MG63 (cell line): ENCODE data around the gene LPIN3. TPM values are rescaled to one million over a fixed set of nuclear protein-coding genes. Genes with fewer than 3 reads are reported as not detected.

Source experiments
- DNase-seq: peaks from one replicate; pipeline ENCODE4 v3.0.0-alpha.2; 2020
- H3K27me3 ChIP-seq: fragments of 250-450 bp; sonication (Bioruptor Pico); 2 replicates; pipeline ENCODE4 v1.5.1; 2020; ENCODE audit warnings: mild to moderate bottlenecking, moderate library complexity
- H3K36me3 ChIP-seq: fragments of 250-450 bp; sonication (Bioruptor Pico); 2 replicates; pipeline ENCODE4 v1.5.1; 2020; ENCODE audit warnings: mild to moderate bottlenecking, moderate library complexity
- H3K4me3 ChIP-seq: fragments of 250-450 bp; sonication (Bioruptor Pico); 2 replicates; pipeline ENCODE4 v1.5.1; 2020; ENCODE audit warnings: mild to moderate bottlenecking, moderate library complexity
- H3K9me3 ChIP-seq: fragments of 250-450 bp; sonication (Bioruptor Pico); 2 replicates; pipeline ENCODE4 v1.5.1; 2020; ENCODE audit warnings: mild to moderate bottlenecking, moderate library complexity
- total RNA-seq: library from RNA; depleted of rRNA; stranded (reverse); fragments of >200 nt; shearing (Covaris generic); gene quantifications from 2 replicates; pipeline ENCODE4 v1.2.3, GENCODE V29; 2014; ENCODE audit warnings: low replicate concordance

The LPIN3 gene
- total RNA-seq, 1 experiment from 2014 or later: 8.6 TPM

DNA sequence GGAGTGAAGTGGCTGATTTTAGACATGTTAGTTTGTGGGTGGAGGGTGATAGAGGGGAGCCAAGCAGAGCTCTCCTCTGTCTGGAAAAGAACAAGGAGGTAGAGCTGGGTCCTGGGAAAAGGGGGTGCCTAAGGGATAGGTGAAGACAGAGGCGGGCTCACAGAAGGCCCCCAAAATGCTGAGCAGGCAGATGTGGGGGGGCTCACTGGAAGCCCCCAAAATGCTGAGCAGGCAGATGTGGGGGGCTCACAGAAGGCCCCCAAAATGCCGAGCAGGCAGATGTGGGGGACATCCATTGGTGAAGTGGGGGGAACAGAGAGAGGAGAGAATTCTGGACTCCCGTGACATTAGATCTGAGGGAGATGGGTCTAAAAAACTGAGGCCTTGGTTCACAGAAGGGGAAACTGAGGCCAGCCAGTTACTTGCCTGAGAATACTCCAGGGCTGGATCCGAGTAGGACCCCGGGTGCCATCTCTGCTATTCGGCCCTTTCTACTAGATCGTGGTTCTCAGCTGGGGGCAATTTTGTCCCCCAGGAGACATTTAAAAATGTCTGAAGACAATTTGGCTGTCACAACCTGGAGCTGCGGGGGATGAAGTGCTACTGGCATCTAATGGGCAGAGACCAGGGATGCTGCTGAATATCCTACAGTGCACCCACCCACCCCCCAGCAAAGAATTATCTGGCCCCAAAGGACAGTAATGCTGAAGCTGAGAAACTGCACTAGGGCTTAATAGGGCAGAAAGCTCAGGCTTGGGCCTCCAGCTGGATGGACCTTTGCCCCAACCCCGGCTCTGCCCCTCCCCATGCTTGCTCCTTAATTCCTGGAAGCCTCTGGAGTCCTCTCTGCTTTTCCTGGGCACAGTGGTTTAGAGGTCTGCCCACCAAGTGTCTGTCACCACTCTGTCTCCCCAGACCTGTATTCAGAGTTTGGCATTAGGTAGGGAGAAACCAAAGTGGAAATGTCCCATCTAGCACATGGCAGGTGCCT is 2.1 kb downstream of the LPIN3 start:
- Histone ChIP-seq H3K4me3 (no peak overlapping the region), H3K27me3 (no peaks in the 10 kb centered on the region), H3K36me3 (peaks cover 7% of the 10 kb centered on the region), H3K9me3 (no peaks in the 10 kb centered on the region)
- no peak for DNase-seq

DNA sequence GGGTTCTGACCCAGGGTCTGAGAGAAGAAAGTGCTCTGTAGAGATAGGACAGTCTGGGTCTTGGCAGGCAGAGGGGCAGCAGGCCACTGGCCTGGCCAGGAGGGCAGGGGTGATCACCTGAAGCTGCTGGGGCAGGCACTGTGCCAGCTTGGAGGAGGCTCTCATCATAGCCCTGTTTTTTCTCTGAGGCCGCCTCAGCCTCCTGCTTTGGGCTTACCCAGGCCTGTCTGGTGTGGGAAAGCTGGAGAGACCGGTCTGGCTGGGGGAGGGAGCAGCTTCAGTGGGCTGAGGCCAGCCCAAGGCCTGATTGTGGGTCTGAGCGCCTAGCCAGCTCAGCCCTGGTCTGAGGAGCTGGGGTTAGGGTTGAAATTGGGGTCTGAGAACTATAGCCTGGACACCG is 3.9 kb downstream of the LPIN3 start:
- no peak for DNase-seq
- Histone ChIP-seq H3K4me3 (no peak overlapping the region), H3K9me3 (no peaks in the 10 kb centered on the region), H3K36me3 (peaks cover 9% of the 10 kb centered on the region), H3K27me3 (no peaks in the 10 kb centered on the region)

DNA sequence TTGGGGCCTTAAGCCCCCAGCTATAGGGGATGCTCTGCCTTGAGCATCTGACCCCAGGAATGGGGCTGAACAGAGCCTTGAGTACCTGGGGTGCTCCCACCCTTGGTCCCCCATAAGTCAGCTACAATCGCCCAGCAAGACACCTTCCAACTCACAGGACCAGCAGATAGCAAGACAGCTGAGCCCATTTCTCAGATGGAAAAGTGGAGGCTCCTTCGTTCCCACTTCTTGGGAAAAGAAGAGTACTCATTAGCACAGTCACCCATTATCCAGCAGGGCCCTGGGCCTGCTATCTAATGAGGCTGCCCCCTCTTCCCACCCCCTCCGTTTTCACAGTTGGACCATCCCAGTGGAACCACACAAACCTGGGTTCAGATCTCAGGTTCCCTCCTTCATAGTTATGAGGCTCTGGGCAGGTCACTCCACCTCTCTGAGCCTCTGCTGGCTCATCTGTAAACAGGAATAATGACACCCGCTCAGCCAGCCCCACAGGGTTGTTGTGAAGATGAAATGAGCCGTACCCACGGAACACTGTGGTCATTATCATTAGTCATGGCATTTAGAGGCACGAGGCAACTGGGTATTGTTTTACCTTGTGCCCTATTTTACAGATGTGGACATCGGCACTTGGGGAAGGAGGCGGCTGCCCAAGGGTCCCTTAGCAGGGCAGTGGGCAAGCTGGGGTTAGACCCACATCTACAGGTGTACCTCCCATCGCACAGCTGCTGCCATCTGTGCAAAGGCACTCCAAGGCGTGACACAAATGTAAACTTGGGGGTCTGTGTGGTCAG is 4.5 kb downstream of the LPIN3 start:
- Histone ChIP-seq H3K36me3 (peaks cover 9% of the 10 kb centered on the region), H3K4me3 (no peak overlapping the region), H3K9me3 (no peaks in the 10 kb centered on the region), H3K27me3 (no peaks in the 10 kb centered on the region)
- DNase-seq: no peak

DNA sequence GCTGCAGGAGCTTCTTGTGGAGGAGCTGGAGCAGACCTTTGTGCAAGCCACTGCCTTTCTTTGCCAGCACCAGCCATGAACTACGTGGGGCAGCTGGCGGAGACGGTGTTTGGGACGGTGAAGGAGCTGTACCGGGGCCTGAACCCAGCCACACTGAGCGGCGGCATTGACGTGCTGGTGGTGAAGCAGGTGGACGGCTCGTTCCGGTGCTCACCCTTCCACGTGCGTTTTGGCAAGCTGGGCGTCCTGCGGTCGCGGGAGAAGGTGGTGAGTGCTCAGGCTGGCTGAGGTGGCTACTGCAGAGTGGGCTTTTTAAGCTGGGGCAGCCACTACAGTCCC is 5.1 kb downstream of the LPIN3 start:
- no peak overlapping the region for H3K4me3 ChIP-seq
- no peaks in the 10 kb centered on the region for H3K27me3 ChIP-seq
- DNase-seq: no peak
- H3K36me3 ChIP-seq: peaks cover 9% of the 10 kb centered on the region
- H3K9me3 ChIP-seq: no peaks in the 10 kb centered on the region

GRCh38 chr20:41347523-41348429 is 7.2 kb downstream of the LPIN3 start:
- H3K36me3 ChIP-seq: peaks cover 9% of the 10 kb centered on the region
- H3K27me3 ChIP-seq: no peaks in the 10 kb centered on the region
- DNase-seq: no peak
- no peaks in the 10 kb centered on the region for H3K9me3 ChIP-seq
- no peak overlapping the region for H3K4me3 ChIP-seq

DNA sequence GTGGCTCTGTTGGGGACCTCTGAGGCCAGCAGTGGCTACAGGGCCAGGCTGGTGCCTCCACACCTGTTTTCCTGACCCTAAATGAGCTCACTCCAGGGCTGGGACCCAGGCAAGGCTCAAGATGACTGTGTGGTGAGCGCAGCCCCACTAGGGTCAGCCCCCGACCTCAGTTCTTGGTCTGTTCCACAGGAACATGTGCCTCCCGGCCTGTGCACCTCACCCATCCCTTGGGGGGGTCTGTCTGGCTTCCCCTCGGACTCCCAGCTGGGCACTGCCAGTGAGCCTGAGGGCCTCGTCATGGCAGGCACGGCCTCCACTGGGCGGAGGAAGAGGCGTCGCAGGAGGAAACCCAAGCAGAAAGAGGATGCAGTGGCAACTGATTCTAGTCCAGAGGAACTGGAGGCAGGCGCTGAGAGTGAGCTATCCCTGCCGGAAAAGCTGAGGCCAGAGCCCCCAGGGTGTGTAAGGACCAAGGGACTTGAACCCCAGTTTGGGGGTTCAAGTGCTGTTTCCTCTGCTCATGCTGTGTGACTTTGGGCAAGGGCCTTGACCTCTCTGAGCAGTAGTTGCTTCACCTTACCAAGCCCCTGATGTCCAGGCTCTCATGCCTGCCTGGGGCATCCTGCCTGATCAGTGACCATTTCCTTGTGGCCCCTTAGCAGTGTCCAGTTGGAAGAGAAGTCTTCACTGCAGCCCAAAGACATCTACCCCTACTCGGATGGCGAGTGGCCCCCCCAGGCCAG is 8.0 kb downstream of the LPIN3 start:
- no peaks in the 10 kb centered on the region for H3K27me3 ChIP-seq
- no peak overlapping the region for H3K4me3 ChIP-seq
- peaks cover 9% of the 10 kb centered on the region for H3K36me3 ChIP-seq
- DNase-seq: no peak
- H3K9me3 ChIP-seq: no peaks in the 10 kb centered on the region

GRCh38 chr20:41349266-41349665 is 8.6 kb downstream of the LPIN3 start:
- no peaks in the 10 kb centered on the region for H3K9me3 ChIP-seq
- no peaks in the 10 kb centered on the region for H3K27me3 ChIP-seq
- DNase-seq: no peak
- peaks cover 9% of the 10 kb centered on the region for H3K36me3 ChIP-seq
- no peak overlapping the region for H3K4me3 ChIP-seq

DNA sequence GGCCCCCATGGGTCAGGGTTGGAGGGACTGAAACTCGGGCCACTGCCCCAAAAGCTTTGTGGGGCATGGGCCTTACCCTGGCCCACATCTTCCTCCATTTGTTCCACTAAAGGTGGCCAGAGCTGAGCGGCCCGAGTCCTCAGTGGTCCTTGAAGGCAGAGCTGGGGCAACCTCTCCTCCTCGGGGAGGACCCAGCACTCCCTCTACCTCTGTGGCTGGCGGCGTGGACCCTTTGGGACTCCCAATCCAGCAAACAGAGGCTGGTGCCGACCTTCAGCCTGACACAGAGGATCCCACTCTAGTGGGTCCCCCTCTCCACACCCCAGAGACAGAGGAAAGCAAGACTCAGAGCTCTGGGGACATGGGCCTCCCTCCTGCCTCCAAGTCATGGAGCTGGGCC is 9.3 kb downstream of the LPIN3 start:
- Histone ChIP-seq H3K4me3 (no peak overlapping the region), H3K36me3 (peaks cover 9% of the 10 kb centered on the region), H3K27me3 (no peaks in the 10 kb centered on the region), H3K9me3 (no peaks in the 10 kb centered on the region)
- no peak for DNase-seq

DNA sequence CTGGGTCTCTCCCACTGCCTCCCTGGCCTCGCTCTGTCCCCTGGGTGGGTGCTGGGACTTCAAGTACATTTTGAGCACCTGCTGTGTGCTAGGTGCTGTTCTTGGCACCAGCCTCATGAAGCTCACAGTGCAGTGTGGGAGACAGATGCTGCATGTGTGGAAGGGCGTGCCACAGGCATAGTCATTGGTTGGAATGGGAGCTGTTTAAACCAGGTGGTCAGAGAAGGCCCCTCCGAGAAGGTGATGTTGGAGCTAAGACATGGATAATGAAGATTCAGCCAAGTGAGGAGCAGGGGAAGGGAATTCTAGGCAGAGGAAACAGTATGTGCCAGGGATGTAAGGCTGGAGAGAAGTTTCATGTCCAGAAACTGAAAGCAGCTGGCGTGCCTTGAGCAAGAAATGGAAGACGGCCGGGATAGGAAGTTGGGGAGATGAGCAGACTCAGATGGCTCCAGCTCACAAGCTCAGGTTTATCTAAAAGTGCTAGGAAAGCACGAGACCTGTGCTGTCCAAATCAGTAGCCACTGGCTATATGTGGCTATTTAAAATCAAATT is 9.9 kb downstream of the LPIN3 start:
- no peak for DNase-seq
- H3K4me3 ChIP-seq: no peak overlapping the region
- no peaks in the 10 kb centered on the region for H3K27me3 ChIP-seq
- H3K9me3 ChIP-seq: no peaks in the 10 kb centered on the region
- H3K36me3 ChIP-seq: peaks cover 14% of the 10 kb centered on the region

- Histone ChIP-seq H3K36me3 (peaks cover 10% of the 10 kb centered on the region), H3K27me3 (no peaks in the 10 kb centered on the region), H3K9me3 (no peaks in the 10 kb centered on the region), H3K4me3 (no peak overlapping the region)
- DNase-seq: no peak
Measured at GRCh38 chr20:41352106-41352505, 11.5 kb downstream of the LPIN3 start.

- DNase-seq: no peak
- no peaks in the 10 kb centered on the region for H3K9me3 ChIP-seq
Measured at GRCh38 chr20:41352666-41353065, 12.0 kb downstream of the LPIN3 start.

GRCh38 chr20:41353530-41353929 is 12.9 kb downstream of the LPIN3 start:
- H3K27me3 ChIP-seq: no peaks in the 10 kb centered on the region
- H3K4me3 ChIP-seq: no peak overlapping the region
- no peak for DNase-seq
- no peaks in the 10 kb centered on the region for H3K9me3 ChIP-seq
- peaks cover 8% of the 10 kb centered on the region for H3K36me3 ChIP-seq

More at GRCh38 chr20:41352666-41353065, 12.0 kb downstream of the LPIN3 start:
- Histone ChIP-seq H3K36me3 (peaks cover 8% of the 10 kb centered on the region), H3K27me3 (no peaks in the 10 kb centered on the region), H3K4me3 (no peak overlapping the region)

- DNase-seq: no peak
Measured at GRCh38 chr20:41355192-41355591, 14.6 kb downstream of the LPIN3 start.

DNA sequence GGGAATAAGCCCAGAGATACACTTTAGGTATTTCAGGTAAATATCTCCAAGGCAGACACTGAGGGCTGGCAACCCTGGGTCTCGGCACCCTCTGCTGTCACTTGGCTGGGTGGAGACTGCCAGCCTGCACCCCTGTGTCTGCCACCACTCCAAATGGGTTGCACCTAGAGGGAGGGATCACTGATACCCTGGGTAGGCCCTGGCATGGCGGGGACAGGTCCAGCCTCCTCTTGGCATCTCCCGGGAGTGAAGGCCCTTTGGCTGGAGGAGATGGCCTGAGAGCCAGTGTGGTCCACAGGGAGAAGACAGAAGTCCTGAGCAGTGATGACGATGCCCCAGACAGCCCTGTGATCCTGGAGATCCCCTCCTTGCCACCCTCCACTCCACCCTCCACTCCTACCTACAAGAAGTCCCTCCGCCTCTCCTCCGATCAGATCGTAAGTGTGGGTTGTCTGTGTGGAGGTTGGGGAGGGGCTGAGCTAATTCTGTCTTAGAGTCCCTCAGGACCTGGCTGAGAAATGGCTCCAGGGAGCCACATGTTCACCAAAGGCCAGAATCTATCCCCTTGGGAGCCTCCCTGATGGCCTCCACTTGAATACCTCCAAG is 15.1 kb downstream of the LPIN3 start:
- DNase-seq: no peak
- H3K36me3 ChIP-seq: peaks cover 6% of the 10 kb centered on the region; the same call in 1 of the 2 replicates
- no peak overlapping the region for H3K4me3 ChIP-seq
- H3K9me3 ChIP-seq: no peaks in the 10 kb centered on the region
- no peaks in the 10 kb centered on the region for H3K27me3 ChIP-seq

More at GRCh38 chr20:41355192-41355591, 14.6 kb downstream of the LPIN3 start:
- Histone ChIP-seq H3K4me3 (no peak overlapping the region), H3K27me3 (no peaks in the 10 kb centered on the region), H3K9me3 (no peaks in the 10 kb centered on the region), H3K36me3 (peaks cover 6% of the 10 kb centered on the region; the same call in 1 of the 2 replicates)

- Histone ChIP-seq H3K27me3 (no peaks in the 10 kb centered on the region), H3K9me3 (no peaks in the 10 kb centered on the region), H3K36me3 (peaks cover 6% of the 10 kb centered on the region; the same call in 1 of the 2 replicates), H3K4me3 (no peak overlapping the region)
- no peak for DNase-seq
Measured at GRCh38 chr20:41356951-41357350, 16.3 kb downstream of the LPIN3 start.
